ENCODE measurements around the gene SCYL2. TPM values are rescaled to one million over a fixed set of nuclear protein-coding genes. Genes with fewer than 3 reads are reported as not detected.

The SCYL2 gene
- total RNA-seq, 1 experiment from 2014 or later = 41.4 TPM

GRCh38 chr12:100274291-100274690 lies 7.3 kb downstream of the SCYL2 start:
- Histone ChIP-seq H4K8ac (replicated peaks; ENCODE audit: insufficient read length, low read depth, low read length) (no peak overlapping the region), H3K79me2 (ENCODE audit: insufficient read depth, low read length) (peaks cover 5% of the 10 kb centered on the region; the same call in 1 of the 2 replicates), H3K4me1 (ENCODE audit: insufficient read depth, low read length) (no peaks in the 10 kb centered on the region), H2BK20ac (ENCODE audit: low read depth, low read length, poor library complexity, severe bottlenecking) (no peak overlapping the region), H3K27me3 (ENCODE audit: insufficient read depth, low read length) (no peaks in the 10 kb centered on the region), H3K23me2 (ENCODE audit: insufficient read length, low read depth, low read length, poor library complexity, severe bottlenecking) (no peaks in the 10 kb centered on the region), H4K91ac (ENCODE audit: insufficient read length, low read depth, low read length) (no peak overlapping the region), H3K23ac (ENCODE audit: insufficient read length, low read depth, low read length) (no peak overlapping the region), H3K79me1 (ENCODE audit: insufficient read depth, low read depth, low read length, poor library complexity, severe bottlenecking) (no peaks in the 10 kb centered on the region), H2BK5ac (ENCODE audit: insufficient read length, low read length) (no peak overlapping the region), H3K27ac (ENCODE audit: insufficient read length, low read depth, low read length) (no peak overlapping the region), H3T11ph (ENCODE audit: low read length) (no peak overlapping the region), H3K9me3 (ENCODE audit: control insufficient read depth, low read depth, low read length) (no peaks in the 10 kb centered on the region), H3K18ac (ENCODE audit: insufficient read length, low read depth, low read length) (no peak overlapping the region), H3K14ac (ENCODE audit: insufficient read depth, low read length) (no peak overlapping the region), H4K5ac (ENCODE audit: insufficient read length, low read depth, low read length) (no peak overlapping the region), H4K20me1 (ENCODE audit: control insufficient read depth, insufficient read depth, insufficient read length) (no peaks in the 10 kb centered on the region), H3K9ac (ENCODE audit: extremely low read depth, insufficient read length, low read length) (no peak overlapping the region), H2AFZ (ENCODE audit: low read length) (no peak overlapping the region), H3K56ac (ENCODE audit: insufficient read length, low read depth, low read length) (no peak overlapping the region), H2BK15ac (ENCODE audit: low read depth, low read length) (no peak overlapping the region), H2AK5ac (ENCODE audit: insufficient read length, low read length) (no peak overlapping the region), H3K4me2 (ENCODE audit: insufficient read depth, insufficient read length, low read length) (no peak overlapping the region), H2BK12ac (ENCODE audit: insufficient read length, low read depth, low read length) (no peak overlapping the region), H3K4ac (ENCODE audit: low read depth, low read length) (no peak overlapping the region), H2BK120ac (ENCODE audit: low read depth, low read length, poor library complexity, severe bottlenecking) (no peak overlapping the region)
- Mint-ChIP-seq H3K36me3 (ENCODE audit: insufficient read depth in 1 of 3, low read depth in 3 of 3) (peaks cover 2 to 8% (median 2%) of the 10 kb centered on the region in 3 experiments; a peak in 6 of 7 replicates), H3K27ac (peak overlapping the region in 1 of 3 experiments; percentile 39; a peak in 2 of 7 replicates), H3K4me1 (peaks cover 6 to 7% of the 10 kb centered on the region in 2 experiments), H3K9me3 (no peaks in the 10 kb centered on the region; a peak in 1 of 5 replicates), H3K4me3 (no peak overlapping the region), H3K27me3 (ENCODE audit: low read depth) (no peaks in the 10 kb centered on the region)
- TF ChIP-seq CTCF (conservative IDR thresholded peaks at IDR 0.05) = no peak
- no peak for DNase-seq
- WGBS (ENCODE audit: extremely low coverage, insufficient read length, low lambda C conversion rate) = no CpG with 5 or more reads among the region's 2 CpGs

Data from H9 (cell line).